ENCODE results near the gene ZNF593. TPM values are rescaled to one million over a fixed set of nuclear protein-coding genes. Genes with fewer than 3 reads are reported as not detected.

Gene ZNF593
- total and polyA plus RNA-seq, 9 of the 15 experiments (the other 6 are each of a cell fraction or from before 2014, with no cell fraction given), result 9.8 to 334 (median 48.2) TPM

DNA sequence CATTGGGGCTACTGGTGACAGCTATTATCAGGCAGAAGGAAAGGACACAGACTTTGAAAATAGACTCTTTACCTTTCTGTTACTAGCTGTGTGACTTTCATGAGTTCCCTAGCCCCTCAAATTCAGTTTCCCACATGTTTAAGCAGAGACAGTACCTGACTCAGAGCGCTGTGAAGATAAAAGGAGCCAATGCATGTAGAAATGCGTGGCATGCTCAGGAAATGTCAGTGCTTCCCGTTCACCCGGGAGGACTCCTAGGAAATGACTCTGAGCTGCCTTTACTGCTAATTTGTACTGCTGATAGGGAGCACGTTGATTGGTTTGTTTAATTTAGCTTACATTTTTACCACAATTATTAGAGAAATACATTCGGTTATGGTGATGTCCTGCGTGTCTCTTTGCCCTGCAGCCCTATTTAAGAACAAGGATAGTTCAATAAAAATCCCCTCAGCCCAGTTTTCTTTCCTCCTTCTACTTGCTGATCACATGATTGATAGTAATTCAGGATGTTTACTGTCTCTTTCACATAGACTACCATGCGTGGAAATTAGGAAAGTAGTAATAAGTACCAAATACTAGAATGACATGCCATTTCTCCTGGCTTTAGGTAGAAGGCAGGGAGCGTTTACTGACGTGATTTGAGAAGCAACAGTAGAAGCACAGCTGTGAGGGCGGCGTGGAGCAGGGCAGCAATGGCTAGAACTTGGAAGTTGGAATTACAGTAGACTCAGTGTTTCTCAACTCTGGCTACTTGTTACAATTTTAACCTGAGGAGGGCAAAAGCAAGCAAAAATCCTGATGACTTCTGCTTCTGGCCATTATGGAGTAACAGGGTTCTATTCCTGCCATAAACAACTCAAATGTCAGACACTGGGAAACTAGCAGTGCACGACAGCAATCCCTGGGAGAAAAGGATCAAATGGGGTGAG, 42.2 kb upstream of the ZNF593 start (continued):
- TF ChIP-seq NFE2L1 (tag; IDR thresholded peaks at IDR 0.05; ENCODE audit: borderline replicate concordance, low read depth) (no peak), ZNF197 (CRISPR knock-in tag; IDR thresholded peaks at IDR 0.05; ENCODE audit: low read depth) (0 out of 2 replicates have a peak, but pooled peaks have one; percentile 19), ZNF766 (CRISPR knock-in tag; conservative IDR thresholded peaks at IDR 0.05) (peak; percentile 19; the same call in 1 of the 2 replicates), HDAC2 (IDR thresholded peaks at IDR 0.05) (peak; percentile 40), NFRKB (IDR thresholded peaks at IDR 0.05; ENCODE audit: low read depth) (peak; percentile 84), KDM5B (IDR thresholded peaks at IDR 0.05; ENCODE audit: insufficient replicate concordance, low read depth, low read length) (peak; percentile 88), SMAD4 (CRISPR knock-in tag; conservative IDR thresholded peaks at IDR 0.05) (peak; percentile 43; the same call in 1 of the 2 replicates), SMARCC2 (IDR thresholded peaks at IDR 0.05; ENCODE audit: low read depth) (peak; percentile 21; the same call in 1 of the 2 replicates), LEF1 (IDR thresholded peaks at IDR 0.05) (peak; percentile 33), GTF2E2 (tag; IDR thresholded peaks at IDR 0.05) (0 out of 2 replicates have a peak, but pooled peaks have one; percentile 23), MAZ (CRISPR knock-in tag; conservative IDR thresholded peaks at IDR 0.05 in 1 of 2, IDR thresholded peaks at IDR 0.05 in 1 of 2) (no peak), HBP1 (CRISPR knock-in tag; IDR thresholded peaks at IDR 0.05) (peak; percentile 7; the same call in 1 of the 2 replicates), ILK (tag; IDR thresholded peaks at IDR 0.05; ENCODE audit: borderline replicate concordance, low read depth) (0 out of 2 replicates have a peak, but pooled peaks have one; percentile 16), TBP (optimal IDR thresholded peaks at IDR 0.05; ENCODE audit: low read depth, low read length) (peak; percentile 66), TAF7 (tag; IDR thresholded peaks at IDR 0.05) (peak; percentile 64; the same call in 1 of the 2 replicates), ZNF316 (IDR thresholded peaks at IDR 0.05) (peak; percentile 8; the same call in 1 of the 2 replicates), RFX1 (IDR thresholded peaks at IDR 0.05) (no peak; the same call in 1 of the 2 replicates), FOXA3 (CRISPR knock-in tag; conservative IDR thresholded peaks at IDR 0.05 in 1 of 2, IDR thresholded peaks at IDR 0.05 in 1 of 2) (no peak; a peak in 1 of 4 replicates), ZFPM2 (CRISPR knock-in tag; IDR thresholded peaks at IDR 0.05) (0 out of 2 replicates have a peak, but pooled peaks have one; percentile 13), RBFOX2 (IDR thresholded peaks at IDR 0.05; ENCODE audit: low read depth, low read length) (peak; percentile 7; the same call in 1 of the 2 replicates), FOS (IDR thresholded peaks at IDR 0.05; ENCODE audit: extremely low read depth, insufficient read length) (no peak), HIVEP1 (CRISPR knock-in tag; IDR thresholded peaks at IDR 0.05) (peak; percentile 78), RAD51 (IDR thresholded peaks at IDR 0.05; ENCODE audit: borderline replicate concordance, low read depth) (peak; percentile 54; the same call in 1 of the 2 replicates), SMAD2 (IDR thresholded peaks at IDR 0.05; ENCODE audit: low read depth, low read length) (no peak), KDM4B (IDR thresholded peaks at IDR 0.05; ENCODE audit: borderline replicate concordance in 2 of 2, low read depth in 1 of 2) (no peak), ZNF311 (CRISPR knock-in tag; IDR thresholded peaks at IDR 0.05) (no peak)
